ENCODE measurements around the gene FLT1.

DNA sequence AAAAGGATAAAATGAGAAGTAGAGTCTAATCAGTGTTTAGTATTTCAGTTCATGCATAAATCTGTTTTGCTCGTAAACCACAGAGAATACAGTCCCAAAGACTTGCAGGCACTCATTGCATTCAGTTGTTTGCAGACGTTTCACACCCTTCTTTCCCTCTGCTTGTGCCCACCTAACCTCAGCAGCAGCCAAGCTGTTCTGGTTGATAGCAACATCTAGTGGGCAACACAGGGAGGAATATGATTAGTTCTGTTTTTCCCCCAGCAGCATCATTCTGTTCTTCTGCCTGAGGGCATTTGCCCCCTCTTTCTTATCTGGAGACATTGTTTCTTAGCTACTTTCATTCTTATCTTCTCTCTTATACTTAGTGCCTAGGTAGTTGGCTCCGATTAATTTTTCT lies 221.0 kb downstream of the FLT1 start:
- TF ChIP-seq EP300 (IDR thresholded peaks at IDR 0.05) (no peak), POLR2A (IDR thresholded peaks at IDR 0.05) (no peak)
- TF ChIP-seq, protein P1, sequence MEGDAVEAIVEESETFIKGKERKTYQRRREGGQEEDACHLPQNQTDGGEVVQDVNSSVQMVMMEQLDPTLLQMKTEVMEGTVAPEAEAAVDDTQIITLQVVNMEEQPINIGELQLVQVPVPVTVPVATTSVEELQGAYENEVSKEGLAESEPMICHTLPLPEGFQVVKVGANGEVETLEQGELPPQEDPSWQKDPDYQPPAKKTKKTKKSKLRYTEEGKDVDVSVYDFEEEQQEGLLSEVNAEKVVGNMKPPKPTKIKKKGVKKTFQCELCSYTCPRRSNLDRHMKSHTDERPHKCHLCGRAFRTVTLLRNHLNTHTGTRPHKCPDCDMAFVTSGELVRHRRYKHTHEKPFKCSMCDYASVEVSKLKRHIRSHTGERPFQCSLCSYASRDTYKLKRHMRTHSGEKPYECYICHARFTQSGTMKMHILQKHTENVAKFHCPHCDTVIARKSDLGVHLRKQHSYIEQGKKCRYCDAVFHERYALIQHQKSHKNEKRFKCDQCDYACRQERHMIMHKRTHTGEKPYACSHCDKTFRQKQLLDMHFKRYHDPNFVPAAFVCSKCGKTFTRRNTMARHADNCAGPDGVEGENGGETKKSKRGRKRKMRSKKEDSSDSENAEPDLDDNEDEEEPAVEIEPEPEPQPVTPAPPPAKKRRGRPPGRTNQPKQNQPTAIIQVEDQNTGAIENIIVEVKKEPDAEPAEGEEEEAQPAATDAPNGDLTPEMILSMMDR (IDR thresholded peaks at IDR 0.05) = no peak
